HPDE6-E6E7 (cell line): ENCODE data around the gene TPPP2.
A peak's percentile ranks its signal among the peaks of the same experiment; 100 is the strongest.

ENCODE experiments used
- DNase-seq: peaks from one replicate; pipeline ENCODE4 v3.0.0; 2011; ENCODE audit warnings: missing footprints; ENCODE audit errors: extremely low spot score

The TPPP2 gene

DNA sequence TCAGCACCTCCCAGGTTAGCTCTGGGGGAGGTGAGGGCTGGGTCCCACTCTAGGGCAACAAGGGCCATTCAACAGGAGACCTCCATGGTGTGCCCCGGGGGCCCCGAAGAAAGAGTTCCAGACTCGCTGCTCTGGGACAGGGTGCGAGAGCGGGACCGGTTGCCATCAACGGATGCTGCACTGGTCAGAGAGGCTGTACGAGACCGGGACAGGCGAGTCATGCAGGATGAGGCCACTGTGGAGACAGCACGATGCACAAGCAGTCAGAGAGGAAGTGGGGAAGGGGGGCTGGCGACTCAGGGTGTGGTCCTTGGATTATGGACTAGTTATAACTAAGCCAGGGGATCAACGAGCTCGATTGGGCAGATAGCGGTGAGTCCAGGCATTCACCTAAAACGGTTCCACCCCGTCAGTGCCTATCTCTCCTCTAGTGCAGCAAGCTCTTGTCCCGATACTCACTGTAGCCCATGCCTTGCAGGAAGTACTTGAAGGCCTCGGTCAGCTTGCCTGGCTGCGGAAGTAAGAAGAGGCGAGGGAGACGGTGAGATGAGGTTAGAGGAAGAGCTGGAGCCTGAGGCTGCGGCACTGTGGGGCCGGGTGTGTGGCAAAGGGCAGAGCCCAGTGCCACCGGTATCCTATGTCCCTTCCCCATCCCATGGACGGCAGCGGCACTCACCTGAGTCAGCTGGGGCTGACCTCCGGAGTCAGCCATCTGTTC is 12.3 kb upstream of the TPPP2 start:
- DNase-seq, result no peak

- DNase-seq, result no peak
These were observed 11.7 kb upstream of the TPPP2 start for GRCh38 chr14:21018286-21018685.

GRCh38 chr14:21018781-21019180 is 11.2 kb upstream of the TPPP2 start:
- DNase-seq, result no peak

- no peak for DNase-seq
These were observed 10.7 kb upstream of the TPPP2 start for GRCh38 chr14:21019366-21019765.

GRCh38 chr14:21020977-21021545 is 9.0 kb upstream of the TPPP2 start:
- no peak for DNase-seq

DNA sequence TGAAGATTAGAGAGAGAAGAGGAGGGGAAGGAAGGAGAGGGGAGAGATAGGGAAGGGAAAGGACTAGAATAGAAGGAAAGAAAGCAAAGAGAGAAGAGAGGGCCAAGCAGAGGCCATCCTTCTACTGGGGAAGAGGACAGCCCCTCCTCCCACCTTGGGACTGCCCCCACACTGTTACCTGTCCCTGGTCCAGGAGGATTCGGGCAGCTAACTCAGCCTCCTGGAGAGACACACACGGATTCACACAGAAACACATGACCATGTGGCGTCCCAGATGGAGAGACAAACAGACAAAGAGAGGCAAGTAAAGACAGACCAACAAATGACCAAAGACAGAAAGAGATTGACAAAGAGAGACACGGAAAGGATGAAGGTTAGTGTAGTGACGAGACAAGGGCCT is 7.3 kb upstream of the TPPP2 start:
- DNase-seq, result no peak

- DNase-seq, result no peak
These were observed 6.8 kb upstream of the TPPP2 start for GRCh38 chr14:21023174-21023573.

DNA sequence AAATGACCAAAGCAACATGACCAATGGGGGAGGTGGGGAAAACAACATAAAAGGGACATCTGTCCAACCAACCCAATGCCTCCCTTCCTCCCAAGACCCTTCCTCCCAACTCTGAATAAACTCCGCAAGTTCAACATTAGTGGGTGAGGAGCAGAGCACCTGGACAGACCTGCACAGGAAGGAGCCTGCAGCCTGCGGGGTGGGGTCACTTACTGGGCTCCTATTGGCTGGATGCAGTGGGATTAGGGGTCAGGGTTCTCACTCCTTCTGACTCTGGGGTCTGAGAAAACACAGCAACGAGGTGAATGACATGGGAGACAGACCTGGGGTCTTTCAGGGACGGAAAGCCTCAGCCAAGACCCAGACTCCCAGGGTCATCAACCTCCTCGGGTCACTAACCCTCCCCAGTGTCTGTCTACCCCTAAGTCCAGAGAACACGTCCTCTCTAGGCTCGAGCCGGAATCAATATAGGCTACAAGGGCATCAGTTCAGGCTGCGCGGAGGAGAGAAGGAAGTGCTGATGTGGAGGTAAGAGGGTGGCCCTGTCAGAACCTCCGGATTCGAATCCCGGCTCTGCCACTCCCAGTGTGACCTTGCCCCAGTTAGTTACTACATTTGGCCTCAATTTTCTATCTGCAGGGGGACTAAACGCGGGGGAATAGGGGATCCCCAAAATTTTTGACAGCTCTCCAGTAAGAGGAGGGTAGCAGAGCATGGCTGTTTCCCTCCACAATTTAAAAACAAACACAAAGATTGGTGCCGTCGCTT is 6.0 kb upstream of the TPPP2 start:
- no peak for DNase-seq

- DNase-seq, result peak; percentile 49
These were observed 5.2 kb upstream of the TPPP2 start, which contains the start of gene NDRG2 for GRCh38 chr14:21024585-21025370. TSS of gene NDRG2 (minus strand) at chr14:21025061. CDS start at chr14:21023315, 1,746 bp downstream.

GRCh38 chr14:21025371-21026273 is 4.4 kb upstream of the TPPP2 start:
- no peak for DNase-seq

GRCh38 chr14:21026274-21026987 is 3.6 kb upstream of the TPPP2 start:
- DNase-seq, result no peak

DNA sequence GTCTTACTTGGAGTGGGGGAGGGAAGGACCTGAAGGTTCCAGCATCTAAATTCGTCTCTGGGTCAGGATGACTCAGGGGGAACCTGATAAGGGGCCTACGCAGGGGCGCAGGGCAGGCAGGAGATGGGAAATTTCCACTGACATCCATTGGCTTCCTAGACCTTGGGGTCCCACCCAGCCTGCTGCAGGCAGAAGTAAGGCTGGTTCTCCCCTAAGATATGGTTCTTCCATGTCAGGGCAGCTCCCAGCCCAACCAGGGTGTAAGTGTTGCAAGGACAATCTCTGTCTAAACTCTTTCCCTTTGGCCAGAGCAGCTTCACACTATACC is 3.1 kb upstream of the TPPP2 start:
- DNase-seq, result no peak

- DNase-seq, result no peak
These were observed 514 bp downstream of the TPPP2 start for GRCh38 chr14:21030531-21030930.

GRCh38 chr14:21032326-21033132 is 2.5 kb downstream of the TPPP2 start:
- DNase-seq, result no peak

DNA sequence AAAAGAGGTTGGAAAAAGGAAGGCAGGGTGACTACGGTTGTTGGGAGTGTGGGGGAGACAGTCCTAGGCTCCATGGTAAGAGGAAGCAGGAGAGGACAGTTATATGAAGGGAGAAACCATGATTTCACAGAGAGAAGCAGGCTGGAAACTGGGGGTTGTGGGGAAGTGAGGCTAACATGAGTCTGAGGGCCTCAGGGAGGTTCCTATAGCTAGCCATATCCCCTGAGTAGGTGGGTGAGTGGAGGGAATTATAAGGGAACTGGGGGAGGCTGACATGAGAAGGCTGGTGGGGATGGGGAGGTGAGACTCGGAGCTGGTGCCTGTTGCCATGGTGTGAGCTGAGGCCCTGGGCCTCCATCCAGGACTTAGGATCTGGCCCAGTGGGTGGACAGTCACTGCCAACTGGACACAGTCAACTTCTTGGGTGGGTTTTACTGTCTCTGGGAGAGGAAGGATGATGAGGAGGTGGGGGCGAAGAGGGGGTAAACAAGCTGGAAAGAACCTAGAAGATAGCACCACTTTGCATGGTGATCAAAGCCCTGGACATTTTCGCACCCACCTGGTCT is 3.2 kb downstream of the TPPP2 start:
- DNase-seq, result no peak

DNA sequence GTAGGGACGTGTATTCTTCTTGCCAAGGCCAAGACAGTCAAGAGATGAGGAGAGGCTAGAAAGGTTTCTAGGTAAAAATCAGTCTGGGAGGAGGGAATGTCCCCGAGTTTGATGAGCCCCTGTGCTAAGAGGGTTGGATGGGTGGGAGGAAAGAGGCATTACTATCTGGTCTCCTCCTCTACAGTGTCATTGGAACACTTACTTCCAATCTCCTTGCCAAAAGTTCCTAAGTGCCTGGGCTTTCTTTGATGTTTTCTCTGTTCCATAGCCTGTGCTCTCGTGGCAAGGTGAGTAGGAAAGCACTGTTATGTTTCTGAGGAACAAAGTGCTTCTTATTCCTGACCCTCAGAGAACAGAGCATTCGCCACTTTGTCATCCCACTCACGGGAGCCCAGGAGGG is 4.7 kb downstream of the TPPP2 start, which contains the start of gene RNASE13:
TSS of gene RNASE13 (minus strand) at position 101 of the 400 bp plus-strand sequence. CDS start 519 bp downstream, outside the sequence.
- no peak for DNase-seq

GRCh38 chr14:21036751-21037150 is 6.7 kb downstream of the TPPP2 start:
- no peak for DNase-seq

GRCh38 chr14:21037156-21037555 is 7.1 kb downstream of the TPPP2 start:
- no peak for DNase-seq
